NCI-H345 treated with DMSO at 0.1 percent for 48 hours (cell line): ENCODE results near the gene DLGAP1.
A peak's percentile ranks its signal among the peaks of the same experiment; 100 is the strongest.
"Not testable (repeated sequence)": the region's sequence is repeated elsewhere in the genome, so short reads cannot be mapped to it uniquely, and the experiment has no call there.

ENCODE experiments used
- DNase-seq: peaks from one replicate; lab custom pipeline; 2025; ENCODE audit not compliant: unreplicated experiment; lab: John Stamatoyannopoulos, UW

Gene DLGAP1

GRCh38 chr18:3667255-3668137 lies 787.6 kb downstream of the DLGAP1 start:
- DNase-seq = peak; percentile 91

GRCh38 chr18:3666526-3667254 lies 788.4 kb downstream of the DLGAP1 start:
- DNase-seq = no peak

- DNase-seq = peak; percentile 91
Observed at GRCh38 chr18:3665780-3666525, 789.2 kb downstream of the DLGAP1 start.

GRCh38 chr18:3665204-3665603 lies 789.9 kb downstream of the DLGAP1 start:
- DNase-seq = no peak

- DNase-seq = no peak
Observed at GRCh38 chr18:3664563-3665178, 790.4 kb downstream of the DLGAP1 start.

GRCh38 chr18:3663870-3664512 lies 791.1 kb downstream of the DLGAP1 start:
- no peak for DNase-seq

GRCh38 chr18:3661989-3662388 lies 793.1 kb downstream of the DLGAP1 start:
- no peak for DNase-seq

GRCh38 chr18:3660739-3661515 lies 794.2 kb downstream of the DLGAP1 start:
- DNase-seq = no peak

GRCh38 chr18:3658529-3658928 lies 796.6 kb downstream of the DLGAP1 start:
- no peak for DNase-seq

GRCh38 chr18:3655254-3656050 lies 799.7 kb downstream of the DLGAP1 start:
- DNase-seq = no peak

- no peak for DNase-seq
Observed at GRCh38 chr18:3654442-3655253, 800.5 kb downstream of the DLGAP1 start.

- DNase-seq = no peak
Observed at GRCh38 chr18:3653851-3654441, 801.2 kb downstream of the DLGAP1 start.

GRCh38 chr18:3653263-3653850 lies 801.8 kb downstream of the DLGAP1 start:
- no peak for DNase-seq

- DNase-seq = no peak
Observed at GRCh38 chr18:3652380-3653262, 802.5 kb downstream of the DLGAP1 start.

- DNase-seq = no peak
Observed at GRCh38 chr18:3651266-3651665, 803.8 kb downstream of the DLGAP1 start.

- DNase-seq = not testable (repeated sequence)
Observed at GRCh38 chr18:3650521-3651042, 804.5 kb downstream of the DLGAP1 start.
